GM12892 (cell line): ENCODE data around the gene POMGNT1.

ENCODE experiments used
- POLR2A ChIP-seq: IDR thresholded peaks from 2 replicates; pipeline ENCODE4 v1.6.1; 2011; ENCODE audit warnings: low read depth, low read length, control low read depth
- POLR2AphosphoS5 ChIP-seq: IDR thresholded peaks from 2 replicates; pipeline ENCODE4 v1.6.1; 2011; ENCODE audit warnings: low read depth, low read length, control low read depth
- TAF1 ChIP-seq: IDR thresholded peaks from 2 replicates; pipeline ENCODE4 v1.6.1; 2011; ENCODE audit warnings: low read depth, mild to moderate bottlenecking, control low read depth, low read length, borderline replicate concordance

GRCh38 chr1:46220808-46221207, 22.6 kb upstream of the POMGNT1 start:
- TF ChIP-seq POLR2A (no peak), TAF1 (no peak), POLR2AphosphoS5 (no peak)
